ENCODE data around the gene NRROS. TPM values are rescaled to one million over a fixed set of nuclear protein-coding genes. Genes with fewer than 3 reads are reported as not detected.

NRROS gene
- total RNA-seq, 1 experiment from 2014 or later: 0.99 TPM

- intact Hi-C loops (cut with micrococcal nuclease; ENCODE audit: unreplicated experiment): no loop called here
- H3K36me3 Mint-ChIP-seq (ENCODE audit: insufficient read depth, unreplicated experiment): no peaks in the 10 kb centered on the region
- H3K4me3 Mint-ChIP-seq (ENCODE audit: low read depth, unreplicated experiment): no peak overlapping the region
- no TSS peak for BruUV-seq (replicated peaks)
- H3K27ac Mint-ChIP-seq (ENCODE audit: unreplicated experiment): no peak overlapping the region
- H3K4me1 Mint-ChIP-seq (ENCODE audit: low read depth, unreplicated experiment): peaks cover 15% of the 10 kb centered on the region
- CTCF ChIA-PET: no interaction called here
- DNase-seq: no peak
- no peaks in the 10 kb centered on the region for H3K9me3 Mint-ChIP-seq (ENCODE audit: low read depth, unreplicated experiment)
- no peak for TF ChIP-seq CTCF (IDR thresholded peaks at IDR 0.05; ENCODE audit: unreplicated experiment)
- peaks cover 20% of the 10 kb centered on the region for H3K27me3 Mint-ChIP-seq (ENCODE audit: unreplicated experiment)
Measured at GRCh38 chr3:196655496-196655895, 16.0 kb downstream of the NRROS start.

- intact Hi-C loops (cut with micrococcal nuclease; ENCODE audit: unreplicated experiment): no loop called here
- no peaks in the 10 kb centered on the region for H3K9me3 Mint-ChIP-seq (ENCODE audit: low read depth, unreplicated experiment)
- no peak for DNase-seq
- H3K27ac Mint-ChIP-seq (ENCODE audit: unreplicated experiment): no peak overlapping the region
- CTCF ChIA-PET: no interaction called here
- H3K4me3 Mint-ChIP-seq (ENCODE audit: low read depth, unreplicated experiment): no peak overlapping the region
- H3K27me3 Mint-ChIP-seq (ENCODE audit: unreplicated experiment): peaks cover 20% of the 10 kb centered on the region
- peaks cover 13% of the 10 kb centered on the region for H3K4me1 Mint-ChIP-seq (ENCODE audit: low read depth, unreplicated experiment)
- no peaks in the 10 kb centered on the region for H3K36me3 Mint-ChIP-seq (ENCODE audit: insufficient read depth, unreplicated experiment)
- no peak for TF ChIP-seq CTCF (IDR thresholded peaks at IDR 0.05; ENCODE audit: unreplicated experiment)
- no TSS peak for BruUV-seq (replicated peaks)
Measured at GRCh38 chr3:196656213-196656612, 16.7 kb downstream of the NRROS start.

GRCh38 chr3:196659901-196660351 lies 20.4 kb downstream of the NRROS start:
- BruUV-seq (replicated peaks): no TSS peak
- CTCF ChIA-PET: no interaction called here
- no peak overlapping the region for H3K4me3 Mint-ChIP-seq (ENCODE audit: low read depth, unreplicated experiment)
- no peak for DNase-seq
- intact Hi-C loops (cut with micrococcal nuclease; ENCODE audit: unreplicated experiment): no loop called here
- H3K9me3 Mint-ChIP-seq (ENCODE audit: low read depth, unreplicated experiment): no peaks in the 10 kb centered on the region
- H3K36me3 Mint-ChIP-seq (ENCODE audit: insufficient read depth, unreplicated experiment): no peaks in the 10 kb centered on the region
- H3K4me1 Mint-ChIP-seq (ENCODE audit: low read depth, unreplicated experiment): peaks cover 7% of the 10 kb centered on the region
- H3K27me3 Mint-ChIP-seq (ENCODE audit: unreplicated experiment): peaks cover 12% of the 10 kb centered on the region
- TF ChIP-seq CTCF (IDR thresholded peaks at IDR 0.05; ENCODE audit: unreplicated experiment): no peak
- no peak overlapping the region for H3K27ac Mint-ChIP-seq (ENCODE audit: unreplicated experiment)

GRCh38 chr3:196660381-196661166 lies 21.1 kb downstream of the NRROS start:
- no peaks in the 10 kb centered on the region for H3K36me3 Mint-ChIP-seq (ENCODE audit: insufficient read depth, unreplicated experiment)
- CTCF ChIA-PET: interaction anchor here (1.2 kb wide), 1 partner anchor 51 kb away, joined by 3 read pairs; no protein-coding TSS in a partner anchor
- DNase-seq: peak; percentile 42
- no peak overlapping the region for H3K27ac Mint-ChIP-seq (ENCODE audit: unreplicated experiment)
- H3K9me3 Mint-ChIP-seq (ENCODE audit: low read depth, unreplicated experiment): no peaks in the 10 kb centered on the region
- BruUV-seq (replicated peaks): no TSS peak
- intact Hi-C loops (cut with micrococcal nuclease; ENCODE audit: unreplicated experiment): no loop called here
- peaks cover 7% of the 10 kb centered on the region for H3K4me1 Mint-ChIP-seq (ENCODE audit: low read depth, unreplicated experiment)
- TF ChIP-seq CTCF (IDR thresholded peaks at IDR 0.05; ENCODE audit: unreplicated experiment): no peak
- peaks cover 13% of the 10 kb centered on the region for H3K27me3 Mint-ChIP-seq (ENCODE audit: unreplicated experiment)
- H3K4me3 Mint-ChIP-seq (ENCODE audit: low read depth, unreplicated experiment): no peak overlapping the region
